Measurements from ENCODE around the gene GRAMD1A.
"Not testable (repeated sequence)": the region's sequence is repeated elsewhere in the genome, so short reads cannot be mapped to it uniquely, and the experiment has no call there.

GRAMD1A gene

DNA sequence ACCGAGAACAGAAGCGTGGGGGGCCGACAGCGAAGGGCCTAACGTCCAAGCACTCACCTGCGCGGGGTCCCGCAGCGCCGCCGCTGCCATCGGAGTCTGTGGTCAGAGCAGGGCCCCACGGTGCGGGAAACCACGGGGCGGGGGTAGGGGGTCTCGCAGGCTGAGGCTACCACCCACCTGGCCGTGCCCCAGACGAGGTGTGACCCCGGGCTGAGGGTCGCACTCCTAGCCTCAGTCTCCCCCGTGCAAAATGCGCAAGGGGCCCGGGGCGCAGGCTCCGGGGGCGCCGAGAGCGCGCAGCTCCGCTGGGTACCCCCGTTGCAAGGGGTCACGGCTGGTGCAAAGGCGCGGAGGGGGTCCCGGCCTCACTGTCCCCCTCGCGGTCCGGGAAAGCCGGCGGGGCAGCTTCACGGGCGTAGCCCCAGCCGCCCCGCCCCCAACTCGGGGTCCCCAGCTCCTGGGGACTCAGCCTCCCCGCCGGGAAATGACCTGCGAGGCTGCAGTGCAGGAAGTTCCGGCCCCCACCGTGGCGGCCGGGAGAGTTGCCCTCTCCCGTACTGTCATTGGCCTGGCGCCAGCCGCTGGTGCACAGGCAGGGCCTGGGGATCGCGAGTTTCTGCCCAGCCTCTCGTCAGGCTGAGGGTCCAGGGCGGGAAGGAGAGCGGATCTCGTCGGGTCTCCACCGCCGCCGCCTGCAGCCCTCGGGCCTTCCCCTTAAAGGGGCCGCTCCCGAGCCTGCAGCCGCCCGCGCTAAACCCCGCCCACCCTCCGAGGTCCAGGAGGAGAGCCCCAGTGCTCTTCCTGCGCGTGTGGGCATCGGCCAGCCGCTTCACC, 36.3 kb upstream of the GRAMD1A start, which contains the start of gene ZNF792:
TSS of gene ZNF792 (minus strand) at position 657 of the 834 bp plus-strand sequence. CDS start at position 90, 567 bp downstream.
- no peaks in the 10 kb centered on the region for H3K4me1 ChIP-seq (ENCODE audit: control insufficient read depth, insufficient read depth, low read length, unreplicated experiment)
- peak within 1 kb of the TSS; percentile 87 for H3K4me3 ChIP-seq (ENCODE audit: low read depth, low read length)
- no peak within 1 kb of the TSS for H3K27ac ChIP-seq (ENCODE audit: low read depth, low read length)
- peaks cover 16% of the 10 kb centered on the region for H3K36me3 ChIP-seq (ENCODE audit: insufficient read depth, low read length)
- H3K79me2 ChIP-seq (ENCODE audit: control insufficient read depth, insufficient read depth, low read length, unreplicated experiment): peaks cover 2% of the 10 kb centered on the region
- H3K27me3 ChIP-seq (ENCODE audit: insufficient read depth, low read length): no peaks in the 10 kb centered on the region
- H2AFZ ChIP-seq (ENCODE audit: low read length, unreplicated experiment): peak within 1 kb of the TSS; percentile 91

- Histone ChIP-seq H3K79me2 (ENCODE audit: control insufficient read depth, insufficient read depth, low read length, unreplicated experiment) (peaks cover 2% of the 10 kb centered on the region), H3K4me1 (ENCODE audit: control insufficient read depth, insufficient read depth, low read length, unreplicated experiment) (no peaks in the 10 kb centered on the region), H2AFZ (ENCODE audit: low read length, unreplicated experiment) (no peak overlapping the region), H3K4me3 (ENCODE audit: low read depth, low read length) (no peak overlapping the region; the same call in 1 of the 2 replicates), H3K27ac (ENCODE audit: low read depth, low read length) (no peak overlapping the region), H3K27me3 (ENCODE audit: insufficient read depth, low read length) (no peaks in the 10 kb centered on the region), H3K36me3 (ENCODE audit: insufficient read depth, low read length) (peaks cover 9% of the 10 kb centered on the region)
These were observed 35.5 kb upstream of the GRAMD1A start for GRCh38 chr19:34964598-34964997.

DNA sequence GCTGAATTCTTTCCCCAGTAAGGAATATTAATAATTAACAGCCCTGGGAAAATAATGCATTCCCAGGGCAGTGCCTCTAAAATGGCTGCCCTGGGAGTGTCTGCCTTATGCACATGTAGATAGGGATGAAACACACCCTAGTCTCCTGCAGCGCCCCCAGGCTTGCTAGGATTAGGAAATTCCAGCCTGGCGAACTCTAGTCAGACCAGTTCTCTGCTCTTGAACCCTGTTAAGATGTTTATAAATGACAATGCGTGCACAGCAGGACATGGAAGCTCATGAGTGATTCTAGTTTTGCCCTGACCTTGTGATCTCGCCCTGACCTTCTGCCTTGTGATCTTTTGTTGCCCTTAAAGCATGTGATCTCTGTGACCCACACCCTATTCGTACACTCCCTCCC, 34.6 kb upstream of the GRAMD1A start:
- not testable (repeated sequence) for H3K4me3 ChIP-seq (ENCODE audit: low read depth, low read length); H3K4me1 ChIP-seq (ENCODE audit: control insufficient read depth, insufficient read depth, low read length, unreplicated experiment); H3K27ac ChIP-seq (ENCODE audit: low read depth, low read length); H3K36me3 ChIP-seq (ENCODE audit: insufficient read depth, low read length); H3K27me3 ChIP-seq (ENCODE audit: insufficient read depth, low read length); H3K79me2 ChIP-seq (ENCODE audit: control insufficient read depth, insufficient read depth, low read length, unreplicated experiment); H2AFZ ChIP-seq (ENCODE audit: low read length, unreplicated experiment)

DNA sequence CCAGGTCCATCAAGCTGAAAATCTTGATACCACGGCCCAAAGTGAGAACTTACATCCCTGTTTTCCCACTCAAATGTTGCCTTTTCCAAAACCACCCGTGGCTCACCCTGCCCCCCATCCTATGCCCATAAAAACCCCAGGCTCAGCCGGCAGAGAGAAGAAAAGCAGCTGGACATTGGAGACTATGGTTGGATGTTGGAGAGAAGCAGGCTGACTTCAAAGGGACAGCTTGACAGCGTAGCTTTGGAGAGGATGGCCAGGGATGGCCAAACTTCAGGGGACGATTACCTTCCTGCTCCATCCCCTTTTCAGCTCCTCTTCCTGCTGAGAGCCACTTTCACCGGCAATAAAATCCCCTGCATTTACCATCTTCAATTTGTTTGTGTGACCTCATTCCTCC, 32.6 kb upstream of the GRAMD1A start:
- Histone ChIP-seq H3K4me3 (ENCODE audit: low read depth, low read length) (no peak overlapping the region), H2AFZ (ENCODE audit: low read length, unreplicated experiment) (no peak overlapping the region), H3K4me1 (ENCODE audit: control insufficient read depth, insufficient read depth, low read length, unreplicated experiment) (no peaks in the 10 kb centered on the region), H3K27ac (ENCODE audit: low read depth, low read length) (no peak overlapping the region), H3K27me3 (ENCODE audit: insufficient read depth, low read length) (no peaks in the 10 kb centered on the region), H3K79me2 (ENCODE audit: control insufficient read depth, insufficient read depth, low read length, unreplicated experiment) (no peaks in the 10 kb centered on the region), H3K36me3 (ENCODE audit: insufficient read depth, low read length) (no peaks in the 10 kb centered on the region)

- Histone ChIP-seq H3K27ac (ENCODE audit: low read depth, low read length) (no peak overlapping the region), H3K4me1 (ENCODE audit: control insufficient read depth, insufficient read depth, low read length, unreplicated experiment) (no peaks in the 10 kb centered on the region), H3K4me3 (ENCODE audit: low read depth, low read length) (no peak overlapping the region), H3K27me3 (ENCODE audit: insufficient read depth, low read length) (no peaks in the 10 kb centered on the region), H3K36me3 (ENCODE audit: insufficient read depth, low read length) (no peaks in the 10 kb centered on the region), H2AFZ (ENCODE audit: low read length, unreplicated experiment) (no peak overlapping the region), H3K79me2 (ENCODE audit: control insufficient read depth, insufficient read depth, low read length, unreplicated experiment) (no peaks in the 10 kb centered on the region)
These were observed 30.4 kb upstream of the GRAMD1A start for GRCh38 chr19:34969721-34970120.

DNA sequence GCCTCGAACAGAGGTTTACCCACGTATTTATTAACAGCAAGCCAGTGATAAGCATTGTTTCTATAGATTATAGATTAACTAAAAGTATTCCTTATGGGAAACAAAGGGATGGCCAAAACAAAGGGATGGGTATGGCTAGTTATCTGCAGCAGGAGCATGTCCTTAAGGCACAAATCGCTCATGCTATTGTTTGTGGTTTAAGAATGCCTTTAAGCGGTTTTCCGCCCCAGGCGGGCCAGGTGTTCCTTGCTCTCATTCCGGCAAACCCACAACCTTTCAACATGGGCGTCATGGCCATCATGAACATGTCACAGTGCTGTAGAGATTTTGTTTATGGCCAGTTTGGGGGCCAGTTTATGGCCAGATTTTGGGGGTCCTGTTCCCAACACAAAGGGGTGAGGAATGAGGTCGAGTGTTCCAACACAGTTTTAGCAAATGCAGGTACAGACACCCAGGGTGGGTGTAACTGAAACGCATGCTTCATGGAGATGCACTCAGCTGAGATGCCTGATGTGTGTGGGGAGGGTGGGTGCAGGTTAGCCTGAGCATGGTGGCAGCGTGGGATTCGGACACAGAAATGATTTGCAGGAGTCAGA, 29.8 kb upstream of the GRAMD1A start:
- H2AFZ ChIP-seq (ENCODE audit: low read length, unreplicated experiment); H3K27ac ChIP-seq (ENCODE audit: low read depth, low read length); H3K27me3 ChIP-seq (ENCODE audit: insufficient read depth, low read length): not testable (repeated sequence)

DNA sequence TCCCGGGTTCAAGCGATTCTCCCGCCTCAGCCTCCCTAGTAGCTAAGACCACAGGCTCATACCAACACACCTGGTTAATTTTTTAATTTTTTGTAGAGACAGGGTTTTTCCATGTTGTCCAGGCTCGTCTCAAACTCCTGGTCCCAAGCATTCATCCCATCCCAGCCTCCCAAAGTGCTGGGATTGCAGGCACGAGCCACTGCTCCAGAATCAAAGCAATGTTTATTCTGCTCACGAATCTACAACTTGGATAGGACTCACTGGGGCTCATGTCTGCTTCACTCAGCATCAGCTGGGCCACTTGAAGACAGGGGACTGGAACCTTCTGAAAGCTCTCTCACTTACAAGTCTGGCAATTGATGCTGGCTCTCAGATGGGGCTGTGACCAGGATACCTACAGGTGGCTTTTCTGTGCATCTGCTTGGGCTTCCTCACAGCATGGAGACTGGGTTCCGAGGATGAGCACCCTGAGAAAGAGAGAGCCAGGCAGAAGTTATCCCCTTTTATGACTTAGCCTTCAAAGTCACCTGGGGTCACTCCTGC, 27.9 kb upstream of the GRAMD1A start:
- H3K4me1 ChIP-seq (ENCODE audit: control insufficient read depth, insufficient read depth, low read length, unreplicated experiment): no peaks in the 10 kb centered on the region
- no peak overlapping the region for H2AFZ ChIP-seq (ENCODE audit: low read length, unreplicated experiment)
- no peaks in the 10 kb centered on the region for H3K36me3 ChIP-seq (ENCODE audit: insufficient read depth, low read length)
- no peak overlapping the region for H3K4me3 ChIP-seq (ENCODE audit: low read depth, low read length)
- no peak overlapping the region for H3K27ac ChIP-seq (ENCODE audit: low read depth, low read length)
- H3K79me2 ChIP-seq (ENCODE audit: control insufficient read depth, insufficient read depth, low read length, unreplicated experiment): no peaks in the 10 kb centered on the region
- no peaks in the 10 kb centered on the region for H3K27me3 ChIP-seq (ENCODE audit: insufficient read depth, low read length)

More for the DNA sequence above, 29.8 kb upstream of the GRAMD1A start:
- H3K36me3 ChIP-seq (ENCODE audit: insufficient read depth, low read length); H3K4me3 ChIP-seq (ENCODE audit: low read depth, low read length); H3K79me2 ChIP-seq (ENCODE audit: control insufficient read depth, insufficient read depth, low read length, unreplicated experiment); H3K4me1 ChIP-seq (ENCODE audit: control insufficient read depth, insufficient read depth, low read length, unreplicated experiment): not testable (repeated sequence)

DNA sequence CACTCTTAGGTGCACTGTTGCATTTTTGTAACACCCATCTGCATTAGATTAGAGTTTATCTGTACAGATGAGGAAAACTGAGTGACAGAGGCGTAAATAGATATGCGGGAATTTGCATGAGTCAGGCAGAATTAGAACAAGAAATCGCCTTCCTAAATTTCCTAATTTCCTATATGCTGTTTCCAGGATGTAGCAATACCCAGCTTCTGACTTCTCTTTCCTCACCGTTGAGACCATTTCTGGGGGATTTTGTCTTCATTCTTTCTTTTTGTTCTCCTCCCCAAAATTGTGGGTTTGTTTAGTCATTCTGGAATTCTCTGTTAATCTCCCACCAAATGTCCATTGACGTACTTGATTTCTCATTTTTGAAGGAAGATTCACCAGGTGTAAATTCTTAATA, 25.5 kb upstream of the GRAMD1A start:
- no peaks in the 10 kb centered on the region for H3K27me3 ChIP-seq (ENCODE audit: insufficient read depth, low read length)

GRCh38 chr19:34975056-34975455, 25.1 kb upstream of the GRAMD1A start:
- no peak overlapping the region for H3K4me3 ChIP-seq (ENCODE audit: low read depth, low read length)
- no peak overlapping the region for H2AFZ ChIP-seq (ENCODE audit: low read length, unreplicated experiment)
- H3K36me3 ChIP-seq (ENCODE audit: insufficient read depth, low read length): no peaks in the 10 kb centered on the region
- H3K4me1 ChIP-seq (ENCODE audit: control insufficient read depth, insufficient read depth, low read length, unreplicated experiment): no peaks in the 10 kb centered on the region
- H3K27ac ChIP-seq (ENCODE audit: low read depth, low read length): no peak overlapping the region
- H3K27me3 ChIP-seq (ENCODE audit: insufficient read depth, low read length): no peaks in the 10 kb centered on the region
- no peaks in the 10 kb centered on the region for H3K79me2 ChIP-seq (ENCODE audit: control insufficient read depth, insufficient read depth, low read length, unreplicated experiment)

More for the DNA sequence above, 25.5 kb upstream of the GRAMD1A start:
- H3K27ac ChIP-seq (ENCODE audit: low read depth, low read length): no peak overlapping the region
- H3K4me1 ChIP-seq (ENCODE audit: control insufficient read depth, insufficient read depth, low read length, unreplicated experiment): no peaks in the 10 kb centered on the region
- H3K4me3 ChIP-seq (ENCODE audit: low read depth, low read length): no peak overlapping the region
- no peak overlapping the region for H2AFZ ChIP-seq (ENCODE audit: low read length, unreplicated experiment)
- H3K36me3 ChIP-seq (ENCODE audit: insufficient read depth, low read length): no peaks in the 10 kb centered on the region
- no peaks in the 10 kb centered on the region for H3K79me2 ChIP-seq (ENCODE audit: control insufficient read depth, insufficient read depth, low read length, unreplicated experiment)

- Histone ChIP-seq H3K27me3 (ENCODE audit: insufficient read depth, low read length) (no peaks in the 10 kb centered on the region), H3K79me2 (ENCODE audit: control insufficient read depth, insufficient read depth, low read length, unreplicated experiment) (no peaks in the 10 kb centered on the region), H3K27ac (ENCODE audit: low read depth, low read length) (no peak overlapping the region), H3K4me1 (ENCODE audit: control insufficient read depth, insufficient read depth, low read length, unreplicated experiment) (no peaks in the 10 kb centered on the region), H3K4me3 (ENCODE audit: low read depth, low read length) (no peak overlapping the region), H3K36me3 (ENCODE audit: insufficient read depth, low read length) (no peaks in the 10 kb centered on the region), H2AFZ (ENCODE audit: low read length, unreplicated experiment) (no peak overlapping the region)
These were observed 23.5 kb upstream of the GRAMD1A start for GRCh38 chr19:34976611-34977010.
